Activated CD4-positive, alpha-beta T cell treated with anti-CD3 and anti-CD28 coated beads, Interleukin-2, amount 50 U/mL, for 4 hours (primary cell): ENCODE results near the gene NPTX1.

Experiments used
- DNase-seq, 2 experiments: peaks; one replicate each; pipeline ENCODE4 v3.0.0-alpha.2; 2020

Gene NPTX1

DNA sequence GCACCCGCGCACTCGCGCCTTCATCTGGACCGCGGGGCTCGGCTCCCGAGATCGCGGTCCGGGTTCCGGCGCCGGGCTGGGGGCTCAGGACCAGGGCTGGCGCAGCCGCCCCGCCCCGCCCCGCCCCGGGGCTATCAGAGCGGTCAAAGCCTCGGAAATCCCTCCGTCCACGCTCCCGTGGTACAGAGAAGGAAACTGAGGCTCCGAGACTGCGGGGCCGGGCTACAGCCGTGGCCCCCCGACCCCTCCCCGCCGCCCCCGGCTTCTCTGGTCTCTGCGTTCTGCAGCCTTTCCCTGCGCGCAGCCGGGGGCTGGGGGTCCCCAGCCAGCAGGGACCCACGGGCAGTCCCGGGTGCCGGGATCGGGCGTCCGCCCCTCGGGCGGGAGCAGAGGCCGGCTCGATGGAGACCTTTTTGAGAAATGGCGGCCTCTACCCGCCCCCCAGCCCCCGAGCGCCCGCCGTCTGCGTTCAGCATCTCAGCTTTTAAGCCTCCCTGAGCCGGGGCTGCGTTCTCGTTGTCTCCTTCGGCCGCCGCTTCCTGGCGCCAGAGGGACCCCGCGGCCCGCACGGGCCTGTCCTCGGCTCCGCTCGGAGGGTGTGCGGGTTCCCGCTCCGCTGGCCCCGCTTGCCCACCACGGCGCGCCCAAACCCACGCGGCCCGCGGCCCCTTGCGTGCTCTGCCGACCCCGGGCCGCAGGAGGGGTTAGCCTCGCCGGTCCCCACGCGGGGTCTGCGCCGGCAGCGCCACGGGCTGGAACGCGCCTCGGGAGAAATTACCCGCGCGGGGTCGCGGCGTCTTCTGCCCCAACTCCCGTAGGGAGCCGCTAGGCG lies 1.5 kb upstream of the NPTX1 start:
- peak in 1 of 2 experiments; percentile 26 for DNase-seq

DNA sequence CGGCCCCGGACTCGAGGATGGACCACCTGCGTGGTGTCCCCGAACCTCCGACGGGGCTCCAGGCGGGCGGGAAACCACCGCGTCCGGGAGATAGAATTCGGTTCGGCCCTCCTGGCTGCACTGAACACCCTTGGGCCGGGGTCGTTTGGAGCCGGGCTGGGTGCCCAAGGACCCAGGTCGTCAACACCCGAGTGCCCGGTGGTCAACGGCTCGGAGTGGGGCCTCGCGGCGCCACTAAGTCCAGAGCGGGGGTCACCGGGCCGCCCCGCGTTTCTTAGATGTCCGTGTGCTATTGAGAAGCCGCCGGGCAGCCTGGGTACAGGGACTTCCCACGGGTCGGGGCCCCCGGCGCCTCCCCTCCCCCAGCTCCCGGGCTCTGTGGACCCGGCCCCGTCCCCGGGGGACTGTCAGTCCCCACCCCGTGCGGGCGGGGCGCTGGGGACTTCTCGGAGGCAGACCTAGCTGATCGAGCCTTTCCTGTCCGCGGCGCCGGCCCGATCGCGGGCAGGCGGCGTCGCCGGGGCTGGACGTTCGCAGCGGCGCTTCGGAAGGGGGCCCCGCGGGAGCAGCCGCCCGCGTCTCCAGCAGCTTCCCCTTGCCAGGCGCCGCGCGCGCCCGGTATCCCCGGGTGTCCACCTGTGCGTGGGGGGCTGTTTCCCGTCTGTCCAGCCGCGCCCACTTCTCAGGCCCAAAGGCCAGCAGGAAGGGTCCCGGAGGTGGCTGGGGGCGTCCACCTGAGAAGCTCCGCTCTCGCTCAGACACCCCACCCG lies 655 bp upstream of the NPTX1 start:
- DNase-seq, result no peak

DNA sequence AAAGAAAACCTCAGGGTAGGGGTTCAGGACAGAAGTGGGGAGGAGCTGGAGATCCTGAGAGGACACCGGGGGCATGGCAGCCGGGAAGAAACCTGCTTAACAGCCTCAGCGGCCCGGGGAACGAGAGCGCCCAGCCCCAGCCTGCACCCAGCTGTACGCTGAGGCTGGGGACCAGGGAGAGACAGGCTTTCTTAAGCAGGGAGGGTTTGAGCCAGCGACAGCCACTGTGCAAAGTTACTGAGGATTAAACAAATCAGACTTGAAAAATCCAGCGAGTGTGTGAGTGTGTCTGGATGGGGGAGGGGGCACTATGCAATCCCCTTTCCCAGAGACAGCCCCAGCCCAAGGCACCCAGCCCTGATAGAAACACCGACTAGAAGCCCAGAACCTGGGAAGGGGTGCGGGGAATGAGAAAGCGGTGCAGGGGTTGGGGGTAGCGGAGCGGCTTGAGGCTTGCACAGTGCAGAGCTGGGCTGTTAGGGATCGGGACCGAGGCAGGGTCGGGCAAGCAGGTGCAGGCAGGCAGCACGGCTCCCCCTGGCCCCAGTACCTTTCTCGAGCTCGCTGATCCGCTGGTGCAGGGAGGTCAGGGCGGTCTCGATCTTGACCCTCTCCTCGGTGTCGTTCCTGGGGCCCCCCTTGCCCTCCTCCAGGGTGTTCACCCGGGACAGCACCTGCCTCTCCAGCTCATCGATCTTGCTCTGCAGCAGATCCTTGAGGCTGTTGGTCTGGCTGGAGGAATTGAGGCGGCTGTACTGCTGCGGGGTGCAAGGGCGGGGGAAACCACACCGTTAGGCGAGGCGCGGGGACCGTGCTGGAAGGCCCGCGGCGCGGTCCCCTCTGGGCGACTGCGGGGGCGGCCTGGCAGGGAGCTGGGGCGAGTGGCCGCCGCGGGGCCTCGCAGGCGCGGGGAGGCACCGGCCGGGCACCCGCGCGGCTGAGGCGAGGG lies 1.2 kb downstream of the NPTX1 start:
- no peak for DNase-seq

DNA sequence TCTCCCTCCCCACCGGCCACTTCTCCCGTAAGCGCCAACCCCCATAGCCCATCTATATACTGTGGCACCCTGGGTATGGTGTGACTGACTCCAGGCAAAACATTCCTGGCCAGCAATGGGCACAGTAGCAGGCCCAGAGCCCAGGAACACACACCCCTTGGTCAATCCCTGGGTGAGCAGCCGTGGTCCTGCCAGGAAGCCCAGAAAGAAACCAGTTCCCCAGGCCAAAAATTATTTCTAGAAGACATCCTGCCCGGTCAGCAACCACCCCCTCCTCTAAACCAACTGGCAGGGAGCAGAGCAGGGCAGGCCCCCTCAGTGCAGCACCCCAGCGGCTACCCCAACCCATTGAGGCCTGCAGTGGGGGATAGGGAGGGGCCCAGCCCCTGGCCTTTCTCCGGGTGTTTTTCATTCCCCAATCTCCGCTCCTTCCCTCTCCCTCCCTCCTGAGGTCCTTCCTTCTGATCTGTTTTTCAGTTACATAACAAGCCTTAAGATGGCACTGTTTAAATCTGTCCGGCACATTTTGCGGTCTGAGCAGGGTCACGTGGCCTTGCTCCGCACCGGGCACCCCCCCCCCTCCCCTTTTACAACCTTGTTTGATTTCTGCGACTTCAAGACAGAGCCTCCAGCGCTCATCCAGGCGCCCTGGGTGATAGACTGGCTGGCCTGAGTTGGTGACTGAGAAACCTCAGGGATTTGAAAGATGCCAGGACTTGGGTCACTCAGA lies 2.0 kb downstream of the NPTX1 start:
- no peak for DNase-seq

DNA sequence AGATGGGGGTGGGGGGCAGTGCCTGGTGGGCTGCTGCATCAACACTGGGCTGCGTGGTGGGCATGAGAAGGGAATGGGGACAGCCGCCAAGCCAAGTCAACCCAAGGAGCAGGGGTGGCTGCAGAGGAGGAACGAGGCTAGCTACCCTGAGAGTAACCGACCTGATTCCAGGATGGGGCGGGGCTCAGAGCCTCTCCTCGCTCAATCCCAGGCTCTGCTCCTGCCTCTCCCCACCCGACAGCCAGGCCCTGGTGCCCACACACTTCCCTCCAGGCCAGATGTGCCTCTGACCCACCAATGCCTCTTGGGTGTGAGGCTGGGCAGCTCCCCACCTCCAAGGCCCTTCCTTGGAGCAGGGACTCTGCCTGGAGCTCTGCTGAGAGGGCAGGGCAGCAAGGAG lies 2.7 kb downstream of the NPTX1 start:
- DNase-seq, result no peak

DNA sequence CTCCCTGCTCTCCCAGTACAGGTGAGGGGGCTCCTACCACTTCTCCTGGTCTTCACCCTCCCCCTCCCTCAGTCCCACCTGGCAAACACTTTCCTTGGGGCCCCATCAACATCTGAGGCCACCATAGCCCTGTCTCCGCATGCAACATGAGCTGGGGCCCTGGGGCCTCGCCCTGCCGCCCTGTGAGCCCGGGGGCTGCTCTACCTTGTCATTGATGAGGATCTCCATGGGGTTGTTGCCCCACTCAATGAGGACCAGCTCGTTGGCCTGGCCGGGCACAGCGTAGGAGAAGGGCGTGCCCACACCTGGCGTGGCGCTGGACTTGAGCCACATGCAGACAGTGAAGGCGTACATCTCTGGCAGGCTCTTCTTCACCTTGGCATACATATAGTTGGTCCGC lies 3.4 kb downstream of the NPTX1 start:
- DNase-seq, result no peak

DNA sequence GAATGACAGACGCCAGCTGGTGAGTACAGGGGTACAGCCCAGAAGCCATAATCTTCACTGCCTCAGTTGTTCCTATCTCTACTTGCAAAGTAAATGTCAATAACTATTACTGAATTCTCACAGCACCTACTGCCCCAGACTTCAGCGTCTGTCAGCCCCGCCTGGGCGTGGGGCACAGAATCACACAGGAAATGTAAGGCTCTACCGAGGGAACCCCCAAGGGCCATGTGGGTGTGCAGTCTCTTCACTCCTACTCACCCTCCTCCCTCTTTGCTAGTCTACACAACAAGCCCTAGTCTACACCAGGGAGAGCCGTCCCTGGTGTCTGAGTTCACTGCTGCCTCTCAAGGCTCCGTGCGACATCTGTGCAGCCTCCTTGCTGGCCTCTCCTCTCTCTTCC lies 4.5 kb downstream of the NPTX1 start:
- no peak for DNase-seq

DNA sequence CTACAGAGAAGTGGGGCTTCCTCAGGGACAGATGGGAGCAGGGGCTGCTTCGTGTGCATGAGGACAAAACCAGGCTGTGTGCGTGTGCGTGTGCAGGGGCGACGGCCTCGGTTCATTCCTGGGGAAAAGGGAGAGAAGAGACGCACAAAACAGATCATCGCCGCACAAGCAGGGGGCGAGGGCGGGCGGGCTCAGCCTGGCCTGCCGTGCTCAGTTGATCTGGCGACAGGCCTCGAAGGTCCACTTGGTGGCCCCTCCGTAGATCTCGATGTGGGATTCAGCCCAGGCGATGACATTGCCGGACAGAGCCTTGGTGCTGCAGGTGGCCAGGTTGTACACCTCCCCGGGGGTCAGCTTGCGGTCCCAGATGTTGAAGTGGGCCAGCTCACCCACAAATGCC lies 5.8 kb downstream of the NPTX1 start:
- no peak for DNase-seq

DNA sequence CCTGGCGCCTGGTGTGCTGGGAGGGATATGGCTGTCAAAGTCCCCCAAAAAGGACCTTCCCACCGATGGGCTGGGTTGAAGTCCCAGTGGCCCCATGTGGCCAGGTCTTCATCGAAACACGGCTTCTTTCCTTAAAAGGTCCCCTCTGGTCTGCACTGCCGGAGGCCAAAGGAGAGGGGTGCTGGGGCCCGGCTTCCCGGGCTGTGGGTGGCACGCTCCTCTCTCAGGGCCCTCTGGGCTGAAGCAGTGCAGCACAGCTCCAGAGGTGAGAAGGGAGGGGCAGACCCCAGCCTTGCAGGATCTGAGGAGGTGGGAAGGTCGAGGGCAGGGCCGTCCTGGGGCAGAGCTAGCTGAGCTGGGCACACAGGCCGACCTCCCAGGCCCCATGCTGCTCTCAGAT lies 6.7 kb downstream of the NPTX1 start:
- no peak for DNase-seq

DNA sequence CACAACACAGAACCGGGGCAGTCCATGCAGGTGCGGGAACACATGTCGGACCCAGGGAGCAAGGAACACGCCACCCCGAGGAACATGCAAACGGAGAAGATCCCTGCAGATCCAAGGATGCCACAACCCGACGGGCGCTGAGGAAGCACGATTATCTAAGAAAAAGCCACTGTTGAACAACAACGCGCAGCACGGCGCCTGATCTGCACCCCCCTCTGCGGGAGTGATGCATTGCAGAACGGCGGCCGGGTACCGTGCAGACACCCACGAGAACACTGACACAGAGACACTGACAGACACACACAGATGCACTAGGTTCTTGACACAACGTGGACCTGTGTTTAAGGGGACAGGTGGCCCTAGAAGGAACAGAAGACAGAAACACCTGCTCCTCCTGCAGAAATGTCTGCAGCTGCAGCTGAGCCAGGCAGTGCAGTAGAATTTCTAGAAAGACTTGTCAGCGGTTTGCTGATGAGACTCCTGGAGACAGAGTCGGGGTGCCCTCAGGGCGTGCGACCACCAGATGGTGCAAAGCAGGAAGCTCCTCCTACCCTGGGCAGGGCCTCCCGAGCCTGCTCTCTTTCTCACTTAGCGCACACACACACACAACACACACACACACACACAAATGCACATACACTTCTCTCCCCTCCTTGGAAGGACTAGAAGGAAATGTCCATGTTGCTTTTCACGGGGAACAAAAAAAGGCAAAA lies 7.5 kb downstream of the NPTX1 start:
- no peak for DNase-seq

DNA sequence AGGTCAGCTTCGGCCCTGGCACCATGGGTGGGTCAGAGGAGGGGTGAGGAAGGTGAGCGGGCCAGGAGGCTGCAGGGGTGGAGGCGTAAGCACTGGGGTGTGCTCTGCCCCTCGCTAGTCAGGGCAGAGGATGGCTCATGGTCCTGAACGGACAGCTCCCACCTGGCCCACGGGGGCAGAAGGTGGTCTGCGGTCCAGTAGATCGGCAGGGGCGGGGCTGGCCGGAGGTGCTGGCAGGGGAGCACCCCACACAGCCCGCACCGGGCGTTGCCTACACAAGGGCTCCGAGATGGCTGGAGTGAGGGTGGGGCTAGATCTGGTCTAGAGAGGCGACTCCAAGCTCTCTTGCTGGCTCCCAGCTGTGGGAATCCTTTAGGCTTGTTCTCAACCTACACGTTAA lies 8.2 kb downstream of the NPTX1 start:
- DNase-seq, result no peak

DNA sequence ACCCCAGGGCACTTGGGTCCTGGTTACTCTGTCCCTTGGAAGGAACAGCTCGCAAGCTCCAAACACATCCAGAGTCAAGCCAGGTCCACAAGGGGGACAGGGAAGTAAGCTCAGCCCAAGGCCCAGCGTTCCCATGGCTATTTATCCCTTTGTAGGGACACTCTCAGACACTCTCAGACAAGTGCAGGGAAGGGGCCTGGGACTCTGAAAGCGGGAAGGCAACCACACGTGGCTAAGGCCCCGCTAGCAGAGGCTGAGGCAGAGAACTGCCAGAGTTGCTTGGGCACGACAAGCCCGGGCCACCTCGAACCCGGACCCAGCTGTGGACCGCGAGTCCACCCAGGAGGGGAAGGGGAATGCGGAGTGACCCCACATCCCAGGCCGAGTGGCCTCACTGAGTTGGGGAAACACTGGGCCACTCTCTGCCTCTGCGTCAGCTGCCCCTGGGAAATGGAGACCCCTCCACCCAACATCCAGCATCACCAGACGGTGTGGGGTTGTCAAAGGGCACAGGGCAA lies 10.2 kb downstream of the NPTX1 start:
- no peak for DNase-seq

DNA sequence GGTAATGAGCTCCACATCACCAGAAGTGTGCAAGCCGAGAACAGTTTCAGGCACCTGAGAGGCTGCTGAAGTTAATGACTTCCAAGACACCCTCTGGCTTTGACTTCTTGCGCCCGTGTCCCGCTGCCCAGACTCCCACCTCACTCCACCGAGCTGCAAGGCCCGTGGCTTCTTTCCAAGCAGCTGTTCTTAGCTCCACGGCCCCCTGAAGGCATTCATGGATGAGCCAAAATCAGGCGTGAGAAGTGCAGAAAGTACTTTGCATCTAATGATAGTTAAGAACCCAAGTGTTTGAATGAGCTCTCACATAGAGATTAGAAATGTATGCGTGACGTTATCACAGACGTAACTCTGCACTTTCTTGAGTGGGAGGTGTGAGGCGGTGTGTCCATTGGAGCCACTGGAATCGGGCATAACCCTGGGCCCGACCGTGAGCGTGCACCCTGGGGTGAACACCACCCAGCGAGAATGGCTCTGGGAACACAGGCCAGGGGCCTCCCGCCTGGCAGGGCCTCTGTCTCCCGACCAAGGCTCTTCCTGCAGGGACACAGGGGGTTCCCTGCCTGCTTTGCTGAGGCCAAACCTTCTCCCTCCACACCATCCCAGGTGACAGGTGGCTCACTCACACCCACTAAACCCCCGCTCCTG lies 11.0 kb downstream of the NPTX1 start:
- no peak for DNase-seq

DNA sequence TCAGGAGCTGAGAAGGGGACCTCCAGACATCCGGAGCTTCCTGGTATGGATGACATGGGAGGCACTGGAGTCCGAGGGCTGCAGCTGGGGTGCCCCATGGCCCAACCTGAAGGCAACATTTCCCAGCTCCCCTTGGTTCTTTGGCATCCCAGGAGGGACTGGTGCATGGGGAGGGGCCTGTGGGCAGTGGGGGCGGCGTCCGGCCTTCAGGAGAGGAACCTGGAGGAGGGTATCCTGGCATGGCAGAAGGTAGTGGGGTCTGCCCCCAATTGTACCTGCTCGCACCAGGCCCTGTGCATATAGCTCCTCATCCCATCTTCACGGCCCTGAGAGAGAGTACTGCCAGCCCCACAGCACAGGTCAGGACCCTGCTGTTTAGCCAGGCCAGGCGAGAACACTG lies 11.9 kb downstream of the NPTX1 start:
- DNase-seq, result no peak

DNA sequence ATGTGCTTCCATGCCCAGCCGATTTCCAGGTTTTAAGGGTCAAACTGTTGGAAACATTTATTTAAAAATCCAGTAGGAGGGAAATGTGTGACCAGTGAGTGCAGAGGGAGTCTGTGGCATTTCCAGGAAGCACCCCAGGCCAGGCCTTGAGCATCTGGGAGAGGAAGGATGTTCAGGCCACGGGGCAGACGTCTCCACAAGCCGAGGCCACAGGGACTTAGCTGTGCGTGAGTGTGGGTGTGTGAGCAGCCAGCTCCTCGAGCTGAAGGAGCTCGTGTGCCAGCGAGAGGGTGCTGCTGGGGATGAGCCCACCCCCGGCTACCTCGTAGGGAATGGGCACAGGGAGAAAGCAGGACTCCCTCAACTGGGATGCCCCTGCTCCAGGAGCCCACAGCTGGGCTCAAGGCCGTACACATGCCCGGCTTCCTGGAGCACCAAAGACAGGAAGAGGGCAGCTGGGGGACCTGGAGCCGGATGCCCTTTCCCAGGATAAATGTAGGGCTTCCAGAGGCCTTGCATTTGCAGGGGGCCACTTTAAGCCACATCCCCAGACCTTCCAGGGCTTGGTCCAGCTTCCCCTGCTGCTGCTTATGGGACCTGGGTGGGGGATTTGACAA lies 12.5 kb downstream of the NPTX1 start:
- no peak for DNase-seq

DNA sequence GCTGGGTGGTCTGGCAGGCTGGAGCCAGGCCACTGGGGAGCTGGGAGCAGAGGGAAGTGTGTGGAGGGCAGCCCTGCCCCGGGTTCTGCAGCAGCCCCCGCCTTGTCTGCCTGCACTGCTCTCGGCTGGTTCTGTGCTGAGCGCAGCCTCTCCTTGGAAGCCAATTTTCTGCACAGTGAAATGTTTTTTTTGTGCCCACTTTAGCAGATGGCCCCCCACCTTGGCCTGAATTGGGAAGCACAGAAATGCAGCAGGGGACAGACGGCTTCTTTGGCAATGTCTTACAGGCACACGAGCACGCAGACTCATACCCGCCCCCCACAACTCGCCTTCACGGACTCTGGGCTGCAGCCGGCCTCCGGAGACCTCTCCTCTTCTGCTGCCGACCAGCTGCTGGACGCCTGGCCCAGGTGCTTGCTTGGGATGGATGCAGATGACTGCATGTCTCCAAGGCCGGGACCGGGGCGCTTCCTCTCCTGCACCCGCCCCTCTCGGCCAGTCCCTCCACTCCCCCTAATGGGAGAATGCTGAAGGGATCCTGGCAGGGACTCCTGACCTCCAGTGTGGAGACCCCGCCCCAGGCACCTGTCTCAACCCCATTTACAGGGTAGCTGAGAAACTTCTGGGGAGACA lies 14.8 kb downstream of the NPTX1 start:
- no peak for DNase-seq

DNA sequence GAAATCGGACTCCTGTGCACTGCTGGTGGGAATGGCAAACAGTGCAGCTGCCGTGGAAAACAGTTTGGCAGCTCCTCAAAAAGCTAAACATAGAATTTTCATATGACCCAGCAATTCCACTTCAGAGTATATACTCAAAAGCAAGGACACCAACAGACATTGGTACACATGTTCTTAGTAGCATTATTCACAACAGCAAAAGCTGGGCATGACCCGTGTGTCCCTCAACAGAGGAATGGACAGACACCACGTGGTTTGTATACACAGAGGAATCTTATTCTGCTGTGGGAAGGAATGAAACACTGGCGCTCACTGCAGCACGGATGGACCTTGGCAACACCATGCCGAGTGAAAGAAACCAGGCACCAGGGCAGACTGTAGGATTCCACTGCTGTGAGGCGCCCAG lies 16.0 kb downstream of the NPTX1 start:
- DNase-seq, result no peak

DNA sequence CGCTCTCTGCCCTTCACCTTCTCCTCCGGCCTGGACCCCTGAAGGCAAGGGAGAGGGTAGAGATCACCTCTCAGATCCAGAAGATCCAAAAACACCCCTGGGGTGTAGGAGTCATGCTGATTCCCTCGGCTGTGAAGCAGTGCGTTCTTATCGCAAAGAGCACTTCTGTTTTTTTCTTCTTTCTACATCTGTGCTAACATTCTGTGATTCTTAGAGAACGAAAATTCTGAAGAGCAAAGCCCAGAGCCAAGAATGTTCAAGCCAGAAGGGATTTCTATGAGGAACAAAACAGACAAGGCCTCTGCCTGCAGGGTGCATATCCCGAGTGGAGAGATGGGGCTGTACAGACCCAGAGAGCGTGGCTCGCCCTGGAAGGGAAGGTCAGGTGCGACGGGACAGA lies 17.2 kb downstream of the NPTX1 start:
- DNase-seq, result no peak

DNA sequence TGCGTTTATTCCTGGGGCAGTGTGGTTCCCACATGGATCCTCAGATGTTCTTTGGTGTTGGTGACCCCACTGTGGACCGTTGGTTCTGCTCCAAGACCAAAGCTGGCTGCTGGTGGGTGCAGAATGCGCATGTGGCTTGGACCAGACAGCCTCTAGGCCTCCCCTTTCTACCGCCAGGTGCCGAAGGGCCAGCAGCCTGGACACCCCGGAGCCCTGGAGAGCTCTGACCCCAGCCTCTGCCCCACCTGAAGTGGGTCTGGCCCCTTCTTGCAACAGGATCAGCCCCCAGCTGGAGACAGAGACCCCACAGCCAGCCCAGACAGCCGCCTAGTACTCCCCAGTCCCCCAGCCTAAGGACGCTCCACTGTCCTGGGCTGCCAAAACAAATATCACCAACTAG lies 18.4 kb downstream of the NPTX1 start:
- no peak for DNase-seq

DNA sequence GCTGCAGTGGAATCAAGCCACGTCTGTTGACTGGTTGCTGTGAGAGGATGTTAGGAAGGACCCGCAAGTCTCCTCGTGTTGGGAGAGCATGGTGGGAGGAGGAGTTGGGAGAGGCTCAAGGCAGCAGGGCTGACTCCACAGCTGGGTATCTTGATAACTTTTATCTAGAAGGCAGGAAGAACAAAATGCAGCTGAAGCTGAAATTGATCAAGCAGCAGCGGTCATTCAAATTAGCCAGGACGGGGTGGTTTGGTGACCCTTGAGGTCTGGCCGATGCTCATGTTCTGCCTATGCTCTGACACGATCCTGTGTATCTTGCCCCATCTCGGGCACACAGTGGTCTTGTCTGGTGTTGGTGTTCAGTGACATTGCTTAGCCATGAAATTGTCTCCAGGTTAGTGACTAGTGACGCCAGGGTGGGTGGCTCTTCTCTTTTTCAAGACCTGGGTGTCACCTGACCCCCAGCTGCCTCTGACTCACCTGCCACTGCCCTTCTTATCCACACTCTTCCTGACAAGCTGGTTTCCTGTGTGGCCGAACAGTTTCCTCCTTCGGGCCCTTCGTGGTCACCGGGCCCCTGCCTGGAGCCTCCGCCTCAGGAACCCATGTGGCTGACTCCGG lies 19.1 kb downstream of the NPTX1 start:
- no peak for DNase-seq
